Stimulated activated naive CD4-positive, alpha-beta T cell (primary cell): ENCODE results near the gene SH3PXD2A.

ENCODE experiments used
- DNase-seq, 6 experiments: peaks; one replicate each; lab custom pipeline; 2025; lab: John Stamatoyannopoulos, UW

The SH3PXD2A gene

DNA sequence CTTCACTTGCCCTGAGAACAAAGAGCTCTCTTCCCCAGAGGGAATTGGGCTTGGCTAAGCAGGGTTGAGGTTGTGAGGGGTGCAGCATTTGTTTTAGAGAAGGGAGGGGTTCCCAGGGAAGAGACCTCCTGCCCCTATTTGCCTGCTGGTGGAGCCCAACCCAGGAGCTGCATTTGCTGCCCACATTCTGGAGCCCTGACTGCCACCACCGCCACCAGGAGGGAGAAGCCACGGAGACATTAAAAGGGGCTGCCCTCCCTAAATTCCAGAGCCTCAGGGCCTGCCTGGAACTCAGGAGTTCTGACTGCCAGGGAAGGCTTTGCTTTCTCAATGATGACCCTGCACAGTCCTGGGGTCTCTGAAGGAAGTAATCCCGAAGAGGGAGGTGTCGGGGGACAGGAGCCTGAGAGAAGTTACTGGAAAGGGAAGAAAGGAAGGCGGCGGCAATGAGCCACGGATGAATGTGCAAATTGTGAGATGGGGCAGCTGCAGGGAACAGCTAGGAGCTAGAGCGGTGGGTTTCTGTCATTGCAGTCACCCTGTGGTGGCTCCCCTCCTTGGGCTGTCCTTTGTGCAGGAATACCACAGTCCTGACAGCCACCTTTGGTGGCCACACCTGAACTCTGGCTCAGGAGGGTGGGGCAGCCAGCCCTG lies 310.6 kb downstream of the SH3PXD2A start:
- DNase-seq, result no peak
